HG02870 (cell line): ENCODE measurements around the gene PCIF1.

ENCODE experiments used
- ATAC-seq: cut with Tn5 transposase; IDR thresholded peaks from one replicate; pipeline ENCODE4 v1.9.1; 2021; ENCODE audit warnings: mild to moderate bottlenecking, moderate library complexity; ENCODE audit not compliant: unreplicated experiment

Gene PCIF1

DNA sequence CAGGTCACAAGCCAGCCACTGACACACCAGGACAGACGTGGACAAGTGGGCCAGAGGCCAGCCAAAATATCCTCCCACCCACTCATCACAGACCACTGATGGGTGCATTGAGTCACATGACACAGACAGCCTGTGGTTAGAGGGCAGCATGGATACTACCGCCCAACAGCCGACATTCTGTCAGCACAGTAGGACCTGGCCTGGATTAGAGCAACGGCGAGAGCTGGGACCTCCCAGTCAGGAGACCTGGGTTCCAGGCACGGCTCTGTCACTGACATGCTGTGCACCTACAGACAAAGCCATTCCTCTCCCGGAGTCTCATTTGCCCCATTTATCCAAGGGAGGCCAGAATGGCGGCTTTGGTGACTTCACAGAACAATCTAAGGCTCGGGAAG, 29.5 kb downstream of the PCIF1 start:
- no peak for ATAC-seq

GRCh38 chr20:45965169-45966002, 30.9 kb downstream of the PCIF1 start:
- no peak for ATAC-seq

- ATAC-seq: no peak
These were observed 33.1 kb downstream of the PCIF1 start for GRCh38 chr20:45967551-45968080.

DNA sequence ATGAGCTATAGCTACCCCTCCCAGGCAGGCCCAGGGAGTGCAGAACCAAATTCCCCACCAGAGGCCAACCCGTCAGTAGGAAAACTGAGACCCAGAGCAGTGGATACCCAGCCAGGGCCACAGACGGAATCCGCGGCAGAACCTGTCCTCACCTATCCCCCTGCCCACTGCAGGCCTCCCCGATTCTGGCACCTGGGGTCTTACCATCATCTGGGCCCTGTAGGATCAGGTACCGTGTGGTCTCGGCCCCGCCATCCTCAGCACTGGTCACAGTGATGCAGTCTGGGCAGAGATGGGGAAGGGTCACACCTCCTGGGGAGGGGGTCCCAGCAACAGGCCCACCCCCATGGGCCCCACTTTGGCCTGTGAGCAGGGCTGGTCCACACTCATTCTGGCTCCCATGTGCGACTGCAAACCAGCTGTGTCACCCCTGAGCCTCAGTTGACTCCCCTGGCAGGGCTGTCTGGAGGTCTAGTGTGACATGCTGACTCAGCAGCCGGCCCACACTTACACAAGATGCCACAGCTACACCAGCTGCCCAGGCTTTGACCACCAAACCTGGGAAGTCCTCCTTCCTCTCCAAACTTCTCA, 33.7 kb downstream of the PCIF1 start:
- no peak for ATAC-seq

DNA sequence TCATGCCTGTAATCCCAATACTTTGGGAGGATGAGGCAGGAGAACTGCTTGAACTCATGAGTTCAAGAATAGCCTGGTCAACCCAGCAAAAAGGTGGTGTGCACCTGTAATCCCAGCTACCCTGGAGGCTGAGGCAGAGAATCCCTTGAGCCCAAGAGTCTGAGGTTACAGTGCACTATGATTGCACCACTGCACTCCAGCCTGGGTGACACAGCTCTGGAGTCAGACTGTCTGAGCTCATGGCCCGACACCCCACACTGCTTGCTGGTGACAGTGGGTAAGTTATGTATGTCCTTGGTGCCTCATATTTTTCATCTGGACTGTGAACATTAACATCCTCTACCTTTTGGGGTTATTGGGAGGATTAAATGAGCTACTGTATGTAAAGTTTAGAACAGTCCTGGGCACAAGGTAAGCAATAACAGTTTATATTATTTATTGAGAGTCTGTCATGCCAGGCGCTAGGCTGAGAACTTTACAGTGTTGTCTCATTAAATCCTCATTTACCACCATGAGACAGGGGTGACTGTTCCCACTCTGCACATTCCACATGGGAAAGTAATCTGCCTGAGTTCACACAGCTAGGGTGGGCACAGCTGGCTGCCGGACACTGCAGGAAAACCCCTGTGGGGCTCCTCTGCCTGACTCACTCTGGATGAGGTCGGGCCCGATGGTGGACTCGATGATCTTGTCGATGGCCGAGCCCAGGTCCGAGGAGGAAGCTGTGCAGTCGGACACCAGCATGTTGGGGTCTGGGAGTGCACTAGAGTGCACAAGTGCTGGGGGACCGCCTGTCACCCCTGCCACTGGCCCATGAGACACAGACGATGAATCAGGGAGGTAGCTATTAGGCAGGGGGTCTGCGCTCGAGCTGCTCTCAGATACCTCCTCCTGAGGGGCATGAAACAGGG, 34.6 kb downstream of the PCIF1 start:
- ATAC-seq: no peak

DNA sequence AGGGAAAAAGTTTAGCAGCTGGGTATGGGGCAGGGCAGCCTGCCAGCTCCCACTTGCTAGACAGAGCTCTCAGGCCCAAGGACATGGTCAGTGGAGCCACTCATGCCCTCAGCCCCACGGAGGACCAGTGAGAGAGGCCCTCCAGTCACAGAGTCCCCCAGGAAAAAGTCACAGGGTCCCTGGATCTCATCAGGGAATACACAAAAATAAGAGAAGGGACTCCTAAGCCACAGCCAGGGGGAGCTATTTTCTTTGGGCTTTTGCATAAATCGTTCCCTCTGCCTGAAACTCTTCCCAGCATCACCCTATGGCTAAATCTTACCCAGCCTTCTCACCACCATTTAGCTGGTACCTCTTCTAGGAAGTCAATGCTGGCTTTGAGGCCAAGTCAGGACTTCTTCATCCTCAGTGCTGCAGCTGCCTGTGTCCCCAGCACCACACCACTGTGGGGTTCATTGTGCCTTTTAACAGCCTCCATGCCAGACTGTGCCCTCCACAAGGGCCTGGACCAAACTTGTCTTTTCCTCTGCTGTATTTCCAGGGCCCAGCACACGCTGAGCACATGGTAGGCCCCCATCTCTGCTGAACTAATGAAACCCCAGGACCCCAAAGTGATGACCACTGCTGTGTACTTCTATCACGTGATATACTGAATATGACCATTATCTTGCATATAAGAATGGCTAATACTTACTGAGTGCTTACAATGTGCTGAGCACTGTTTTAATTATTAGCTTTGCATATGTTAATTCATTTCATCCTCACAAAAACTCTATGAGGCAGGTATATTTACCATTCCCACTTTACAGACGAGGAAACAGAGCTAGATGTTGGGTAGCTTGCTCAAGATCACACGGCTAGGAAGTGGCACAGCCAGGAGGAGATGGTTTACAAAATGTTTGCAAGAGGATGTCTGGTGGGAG, 35.5 kb downstream of the PCIF1 start:
- ATAC-seq: no peak

- no peak for ATAC-seq
These were observed 36.4 kb downstream of the PCIF1 start for GRCh38 chr20:45970646-45971424.

DNA sequence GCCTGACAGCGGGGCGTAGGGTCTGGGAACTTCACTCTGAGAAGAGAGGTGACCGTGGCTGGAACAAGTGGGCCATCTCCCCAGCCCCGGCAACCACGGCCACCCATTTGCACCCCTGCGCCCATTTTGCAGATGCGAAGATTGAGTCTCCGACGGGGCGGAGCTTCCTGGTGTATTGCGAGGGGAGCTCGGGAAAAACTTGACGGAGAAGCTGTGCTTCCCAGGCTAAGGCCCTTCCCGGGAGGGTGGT, 36.9 kb downstream of the PCIF1 start:
- ATAC-seq: peak; percentile 18

DNA sequence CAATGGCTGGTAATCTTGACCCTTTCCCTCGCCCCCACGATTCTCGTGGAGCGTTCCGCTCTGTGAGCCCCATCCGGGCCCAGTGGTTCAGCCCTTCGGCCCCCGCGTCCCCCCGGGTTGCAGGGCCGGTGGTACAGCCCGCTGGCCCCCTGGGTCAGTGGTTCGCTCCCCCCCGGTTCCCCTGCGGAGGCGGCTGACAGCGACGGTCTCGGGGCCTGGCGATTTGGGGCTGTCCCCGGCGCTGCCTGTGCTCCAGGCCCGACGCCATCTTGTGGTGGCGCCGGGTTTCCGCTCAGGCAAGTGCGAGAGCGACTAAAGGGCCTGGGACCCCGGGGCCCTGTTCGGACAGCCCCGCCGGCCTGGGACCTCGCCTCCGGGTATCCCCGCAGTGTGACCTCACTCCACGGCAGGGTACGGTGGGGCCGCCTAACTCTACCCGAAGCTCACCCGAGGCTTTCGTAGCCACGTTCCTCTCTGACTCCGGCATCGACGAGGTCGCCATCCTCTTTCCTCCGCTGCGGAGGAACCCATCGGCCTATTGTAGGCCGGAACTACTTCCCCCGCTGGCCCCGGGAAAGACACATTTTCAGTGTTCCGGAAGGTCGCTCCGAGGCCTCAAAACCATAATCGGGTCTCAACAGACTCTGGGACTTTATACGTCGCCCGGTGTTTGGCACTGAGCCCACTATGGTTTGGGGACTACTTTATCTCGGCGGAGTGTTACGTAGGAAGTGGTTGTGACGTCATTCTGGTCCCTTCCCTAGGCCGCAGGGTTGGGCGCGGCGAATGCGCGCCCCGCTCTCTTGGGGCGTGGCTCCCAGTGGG, 37.4 kb downstream of the PCIF1 start, which contains the start of gene ZNF335:
TSS of gene ZNF335 (minus strand) at position 529 of the 825 bp plus-strand sequence. CDS start 793 bp downstream, outside the sequence.
- peak; percentile 70 for ATAC-seq

GRCh38 chr20:45972500-45973183, 38.2 kb downstream of the PCIF1 start:
- ATAC-seq: no peak

DNA sequence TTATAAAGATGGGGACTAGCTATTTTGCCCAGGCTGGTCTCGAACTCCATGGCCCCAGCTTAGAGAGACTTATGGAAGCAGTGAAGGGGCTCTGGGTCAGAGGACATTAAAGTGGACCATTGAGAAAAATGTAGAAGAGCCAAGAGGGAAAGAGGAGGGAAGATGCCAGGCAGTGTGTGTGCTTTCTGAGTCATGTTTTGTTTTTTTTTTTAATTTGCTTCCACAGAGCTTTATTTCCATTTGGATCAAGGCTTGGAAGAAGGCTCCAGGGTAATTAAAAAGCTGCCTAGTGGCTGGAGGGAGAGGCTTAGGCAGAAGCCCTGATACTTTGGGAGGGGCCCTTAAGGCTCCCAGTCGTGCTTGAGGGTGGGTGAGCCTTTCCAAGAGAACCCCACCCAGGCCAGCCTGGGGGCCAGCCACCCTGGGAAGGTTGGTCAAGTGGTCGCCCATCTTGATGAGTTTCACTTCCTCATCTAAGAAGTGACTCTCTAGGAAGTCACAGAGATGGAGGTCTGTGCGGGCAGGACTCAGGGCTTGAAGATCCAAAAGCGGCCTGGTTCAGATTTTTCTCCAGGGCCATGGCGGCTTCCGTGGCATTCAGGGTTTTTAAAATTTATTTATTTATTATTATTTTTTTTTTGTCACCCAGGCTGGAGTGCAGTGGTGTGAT, 40.5 kb downstream of the PCIF1 start:
- no peak for ATAC-seq

- ATAC-seq: no peak
These were observed 41.2 kb downstream of the PCIF1 start for GRCh38 chr20:45975686-45976085.

DNA sequence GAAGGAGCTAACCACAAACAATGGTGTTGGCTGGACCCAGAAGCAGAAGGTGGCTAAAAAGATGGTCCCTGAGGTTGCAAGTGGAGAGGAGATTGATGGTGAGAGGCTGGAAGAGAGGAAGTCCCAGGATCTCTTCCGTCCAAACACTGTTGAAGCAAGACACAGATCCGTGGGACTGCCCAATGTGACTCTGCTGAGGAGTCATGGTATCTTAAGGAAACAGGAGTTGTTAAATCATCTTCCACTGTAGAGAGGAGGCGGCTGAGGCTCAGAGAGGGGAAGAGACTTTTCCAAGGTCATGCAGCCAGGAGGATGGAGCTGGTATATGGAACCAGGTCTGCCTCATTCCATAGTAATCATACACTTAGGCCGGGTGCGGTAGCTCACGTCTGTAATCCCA, 41.6 kb downstream of the PCIF1 start:
- no peak for ATAC-seq

GRCh38 chr20:45981261-45981660, 46.8 kb downstream of the PCIF1 start:
- ATAC-seq: no peak

DNA sequence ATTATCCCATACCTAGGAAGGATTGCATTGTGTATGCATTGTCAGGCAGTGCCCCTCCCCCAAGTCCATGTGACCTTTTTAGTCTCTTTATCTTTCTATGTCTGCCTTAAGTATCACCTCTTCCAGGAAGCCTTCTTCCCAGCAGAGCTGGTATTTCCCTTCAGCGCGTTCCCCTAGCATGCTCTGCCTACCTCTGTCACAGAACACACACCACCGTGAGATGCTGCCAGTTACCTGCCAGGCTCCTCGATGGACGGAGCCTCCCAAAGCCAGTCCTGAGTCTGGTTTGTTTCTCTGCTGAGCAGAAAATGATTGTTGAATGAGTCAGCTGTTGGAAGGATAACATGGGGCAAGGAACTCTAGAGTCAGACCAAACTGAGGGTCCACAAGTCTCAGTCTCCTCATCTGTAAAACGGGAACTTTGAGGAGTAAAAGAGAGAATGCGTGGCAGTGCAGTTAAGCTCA, 48.8 kb downstream of the PCIF1 start:
- ATAC-seq: no peak

DNA sequence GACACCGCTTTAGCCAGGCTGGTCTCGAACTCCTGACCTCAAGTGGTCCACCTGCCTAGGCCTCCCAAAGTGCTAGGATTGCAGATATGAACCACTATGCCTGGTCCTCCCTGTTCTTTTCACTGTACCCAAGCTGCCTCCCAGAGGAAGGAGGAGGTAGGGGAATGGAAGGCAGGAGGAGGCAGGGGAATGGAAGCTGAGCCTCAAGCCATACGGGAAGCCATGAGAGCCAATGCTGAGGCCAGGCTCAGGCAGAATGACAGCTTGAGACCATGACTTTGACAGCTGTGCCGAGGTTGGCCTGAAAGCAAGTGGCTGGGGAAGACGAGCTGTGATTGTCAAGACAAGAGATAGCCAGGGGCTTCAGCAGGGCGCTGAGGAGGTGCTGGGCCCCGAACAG, 51.1 kb downstream of the PCIF1 start:
- no peak for ATAC-seq

DNA sequence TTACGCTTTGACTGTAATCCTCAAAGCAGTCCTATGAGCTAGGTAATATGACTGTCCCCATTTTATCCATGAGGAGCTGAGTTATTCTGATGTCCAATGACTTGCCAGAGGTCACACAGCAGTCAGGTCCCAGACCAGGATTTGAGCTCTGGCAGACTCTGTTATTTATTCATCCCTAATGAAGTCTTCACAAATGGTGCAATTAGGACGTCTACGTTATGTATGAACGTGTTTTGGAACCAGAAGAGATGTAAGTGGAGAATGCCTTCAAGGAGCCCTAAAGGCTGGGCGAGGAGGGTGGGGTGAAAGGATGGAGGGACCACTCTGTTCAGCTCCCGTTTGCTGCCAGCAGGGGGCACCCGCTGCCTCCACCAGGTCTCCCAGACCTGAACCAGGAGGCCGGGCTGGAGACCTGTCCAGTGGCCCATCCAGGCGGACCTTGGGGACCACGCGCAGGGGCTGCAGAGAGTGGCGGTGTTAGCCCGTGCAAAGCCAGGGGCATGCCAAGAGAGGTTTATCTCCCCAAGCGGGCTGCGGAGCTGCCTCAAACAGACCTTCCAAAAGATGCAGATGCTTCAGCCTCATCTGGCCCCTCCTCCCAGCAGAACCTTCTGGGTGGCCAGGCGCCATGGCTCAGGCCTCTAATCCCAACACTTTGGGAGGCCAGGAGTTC, 52.8 kb downstream of the PCIF1 start:
- no peak for ATAC-seq
